ENCODE data around the gene TSPAN14.
"Not testable (repeated sequence)": the region's sequence is repeated elsewhere in the genome, so short reads cannot be mapped to it uniquely, and the experiment has no call there.

TSPAN14 gene

GRCh38 chr10:80472234-80473095 is 18.4 kb downstream of the TSPAN14 start:
- no peak for DNase-seq

DNA sequence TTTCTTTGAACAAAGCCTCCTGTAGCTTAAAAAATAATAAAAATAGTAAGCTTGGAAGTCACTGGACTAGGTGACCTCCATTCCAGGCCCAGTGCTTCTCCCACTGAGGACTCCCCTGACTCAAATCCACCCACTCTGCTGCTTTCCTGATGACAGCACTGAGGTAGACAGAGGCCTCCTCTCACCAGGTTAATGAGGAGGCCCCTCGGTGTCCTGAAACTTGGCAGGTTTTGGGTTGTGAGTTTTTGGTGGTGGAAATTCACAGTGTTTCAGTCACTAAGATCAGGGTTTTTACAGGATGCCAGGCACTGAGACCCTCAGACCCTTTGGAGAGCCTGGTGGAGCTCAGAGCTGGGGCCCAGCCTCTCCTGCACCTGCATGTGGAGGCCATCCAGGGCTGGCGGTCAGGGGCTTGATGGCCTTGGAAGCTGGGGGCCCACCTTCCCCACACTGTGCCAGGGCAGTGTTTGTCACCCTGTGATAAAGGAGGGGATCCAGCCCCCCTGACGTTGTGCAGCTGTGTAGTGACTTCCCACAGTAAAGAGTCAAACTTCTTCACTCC is 19.1 kb downstream of the TSPAN14 start:
- no peak for DNase-seq

- no peak for DNase-seq
Measured at GRCh38 chr10:80473692-80474596, 19.8 kb downstream of the TSPAN14 start.

DNA sequence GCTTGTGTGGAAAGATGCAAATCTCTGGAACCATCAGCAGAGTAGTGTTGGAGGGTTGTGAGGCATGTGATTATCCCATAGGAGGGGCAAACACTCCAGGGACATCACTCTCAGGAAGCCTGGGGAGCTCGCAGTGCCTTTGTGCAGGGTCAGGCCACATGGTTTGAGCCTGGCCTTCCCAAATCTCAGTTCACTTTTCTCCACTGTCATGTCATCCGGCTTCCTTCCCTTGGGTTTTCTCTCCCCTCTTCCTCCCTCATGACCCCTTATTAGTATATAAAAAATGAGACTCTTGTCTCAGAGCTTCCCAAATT is 20.4 kb downstream of the TSPAN14 start:
- DNase-seq = no peak

- DNase-seq = no peak
Measured at GRCh38 chr10:80474941-80475340, 20.8 kb downstream of the TSPAN14 start.

GRCh38 chr10:80475641-80476040 is 21.5 kb downstream of the TSPAN14 start:
- DNase-seq = not testable (repeated sequence)

- DNase-seq = no peak
Measured at GRCh38 chr10:80476685-80477084, 22.6 kb downstream of the TSPAN14 start.

- DNase-seq = no peak
Measured at GRCh38 chr10:80477813-80478212, 23.7 kb downstream of the TSPAN14 start.

GRCh38 chr10:80480373-80480772 is 26.3 kb downstream of the TSPAN14 start:
- not testable (repeated sequence) for DNase-seq

DNA sequence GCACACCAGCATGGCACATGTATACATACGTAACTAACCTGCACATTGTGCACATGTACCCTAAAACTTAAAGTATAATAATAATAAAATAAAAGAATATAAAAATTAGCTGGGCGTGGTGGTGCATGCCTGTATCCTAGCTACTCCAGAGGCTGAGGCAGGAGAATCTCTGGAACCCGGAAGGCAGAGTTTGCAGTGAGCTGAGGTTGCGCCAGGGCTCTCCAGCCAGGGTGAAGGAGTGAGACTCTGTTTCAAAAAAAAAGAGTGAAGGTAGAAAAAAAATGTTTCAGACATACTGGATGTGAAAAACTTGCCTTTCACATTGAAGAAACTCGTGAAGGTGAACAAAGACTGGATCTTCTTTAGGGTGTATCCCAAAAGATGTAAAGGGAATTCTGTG is 26.7 kb downstream of the TSPAN14 start:
- no peak for DNase-seq

DNA sequence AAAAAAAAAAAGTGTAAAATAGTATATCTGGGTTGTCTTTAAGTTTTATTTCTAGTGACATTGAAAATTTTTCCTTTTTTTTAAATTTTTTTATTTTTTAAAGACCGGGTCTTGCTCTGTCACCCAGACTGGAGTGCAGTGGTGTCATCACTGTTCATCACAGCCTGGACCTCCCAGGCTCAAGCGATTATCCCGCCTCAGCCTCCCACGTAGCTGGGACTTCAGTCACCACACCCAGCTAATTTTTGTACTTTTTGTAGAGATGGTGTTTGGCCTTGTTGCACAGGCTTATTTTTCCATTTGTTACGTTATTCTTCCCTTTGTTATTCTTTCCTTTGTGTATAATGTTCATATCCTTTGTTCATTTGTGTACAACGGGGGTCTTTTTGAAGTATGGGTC is 30.1 kb downstream of the TSPAN14 start:
- no peak for DNase-seq

- no peak for DNase-seq
Measured at GRCh38 chr10:80484676-80485075, 30.6 kb downstream of the TSPAN14 start.

DNA sequence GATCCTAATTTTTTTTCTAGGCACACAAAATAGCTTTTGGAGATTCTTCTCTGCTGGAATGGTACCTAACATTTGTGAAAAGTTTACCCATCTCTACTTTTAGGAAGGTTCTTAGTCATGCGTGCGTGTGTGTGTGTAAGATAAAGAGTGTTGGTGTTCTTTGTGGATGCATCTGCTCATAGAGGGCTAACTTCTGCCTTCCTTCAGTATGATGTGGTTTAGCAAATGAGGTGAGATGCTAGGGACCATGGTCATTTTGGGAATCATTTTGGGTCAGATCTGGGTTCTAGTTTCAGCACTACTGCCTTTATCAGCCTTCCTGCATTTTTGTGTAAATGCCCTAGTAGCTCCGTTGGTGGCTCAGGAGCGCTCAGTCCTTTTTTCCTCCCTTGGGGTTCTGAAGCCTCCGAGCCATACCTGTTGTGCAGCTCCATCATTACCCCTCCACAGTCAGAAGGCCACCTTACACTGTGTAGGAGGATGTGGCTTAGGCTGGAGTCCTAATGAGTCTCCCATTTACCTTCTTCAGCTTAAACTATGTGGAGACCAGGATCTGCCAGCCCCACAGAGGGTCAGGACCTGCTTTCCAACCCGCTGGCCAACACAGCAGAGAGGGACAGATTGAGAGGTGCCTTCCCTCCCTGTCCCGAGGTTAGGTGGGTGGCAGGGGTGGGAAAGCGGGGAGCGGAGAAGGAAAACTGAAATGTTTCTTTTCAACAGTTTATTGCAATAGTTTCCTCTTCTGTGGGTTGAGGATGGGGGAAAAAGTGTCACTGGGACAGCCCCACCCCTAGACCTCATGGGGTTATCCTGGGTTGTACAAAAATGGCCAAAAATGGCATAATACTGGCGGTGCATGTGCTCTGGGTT is 31.2 kb downstream of the TSPAN14 start:
- no peak for DNase-seq

DNA sequence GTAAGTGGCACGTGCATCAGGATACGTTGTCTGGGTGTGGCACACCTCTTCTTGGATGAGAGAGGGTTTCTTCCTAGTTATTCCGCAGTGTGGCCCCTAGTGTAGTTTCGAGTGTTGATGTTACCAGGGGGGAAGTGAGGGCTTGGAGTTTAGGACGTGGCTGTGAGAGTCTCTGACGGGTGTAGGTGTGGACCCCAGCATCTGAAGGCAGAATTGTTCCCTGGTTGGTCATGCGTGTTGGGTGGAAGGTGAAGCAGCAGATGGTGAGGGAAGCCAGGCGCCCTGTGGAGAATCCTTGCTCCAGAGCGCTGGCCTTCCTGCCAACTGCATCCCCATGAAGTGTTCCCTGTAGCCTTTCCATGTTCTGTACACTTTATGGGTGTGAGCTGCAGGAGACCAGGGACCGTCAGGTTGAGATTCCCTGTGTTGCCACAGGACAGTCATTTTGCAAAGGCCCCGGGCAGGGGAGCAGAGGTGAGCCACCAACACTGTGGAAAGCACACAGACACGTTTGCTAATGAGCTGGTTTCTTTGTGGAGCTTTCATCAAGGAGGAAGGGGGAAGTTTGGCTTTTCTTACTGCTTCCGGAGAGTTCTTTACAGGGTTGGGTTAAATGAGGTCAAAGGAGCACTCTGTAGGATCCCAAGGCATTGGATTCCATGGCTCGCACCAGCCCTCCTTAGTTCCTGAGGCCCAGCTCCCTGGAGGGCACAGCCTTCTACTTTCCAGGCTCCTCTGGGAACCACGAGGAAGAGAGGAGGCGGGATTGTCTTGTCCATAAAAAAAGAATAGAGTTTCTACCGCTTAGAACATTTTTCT is 32.0 kb downstream of the TSPAN14 start:
- DNase-seq = no peak

DNA sequence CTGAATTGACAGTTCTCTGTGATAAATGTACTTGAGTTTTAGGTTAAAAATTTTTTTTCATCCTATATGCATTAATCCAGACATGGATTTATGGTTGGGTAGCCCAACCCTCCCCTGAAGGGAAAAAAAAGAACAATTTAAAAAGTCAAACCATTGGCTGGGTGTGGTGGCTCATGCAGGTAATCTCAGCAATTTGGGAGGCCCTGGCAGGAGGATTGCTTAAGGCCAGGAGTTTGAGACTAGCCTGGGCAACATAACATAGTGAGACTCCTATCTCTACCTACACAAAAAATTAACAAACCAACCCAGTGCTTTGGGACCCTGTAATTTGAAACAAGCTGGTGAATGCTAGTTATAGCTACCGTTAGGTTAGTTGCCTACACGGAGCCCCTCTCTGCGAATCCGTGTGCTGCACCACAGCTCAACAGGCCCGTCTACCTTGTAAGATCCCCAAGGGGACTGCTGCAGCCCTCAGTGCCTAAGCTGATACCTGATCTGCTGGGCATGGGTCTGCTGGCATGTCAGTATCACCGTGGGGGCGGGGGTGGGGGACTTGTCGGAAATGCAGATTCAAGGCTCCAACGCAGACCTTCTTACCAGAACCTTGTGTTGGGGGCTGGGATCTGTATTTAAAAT is 32.8 kb downstream of the TSPAN14 start:
- no peak for DNase-seq

- no peak for DNase-seq
Measured at GRCh38 chr10:80487421-80487785, 33.3 kb downstream of the TSPAN14 start.

GRCh38 chr10:80487791-80488538 is 33.9 kb downstream of the TSPAN14 start:
- DNase-seq = peak; percentile 60

DNA sequence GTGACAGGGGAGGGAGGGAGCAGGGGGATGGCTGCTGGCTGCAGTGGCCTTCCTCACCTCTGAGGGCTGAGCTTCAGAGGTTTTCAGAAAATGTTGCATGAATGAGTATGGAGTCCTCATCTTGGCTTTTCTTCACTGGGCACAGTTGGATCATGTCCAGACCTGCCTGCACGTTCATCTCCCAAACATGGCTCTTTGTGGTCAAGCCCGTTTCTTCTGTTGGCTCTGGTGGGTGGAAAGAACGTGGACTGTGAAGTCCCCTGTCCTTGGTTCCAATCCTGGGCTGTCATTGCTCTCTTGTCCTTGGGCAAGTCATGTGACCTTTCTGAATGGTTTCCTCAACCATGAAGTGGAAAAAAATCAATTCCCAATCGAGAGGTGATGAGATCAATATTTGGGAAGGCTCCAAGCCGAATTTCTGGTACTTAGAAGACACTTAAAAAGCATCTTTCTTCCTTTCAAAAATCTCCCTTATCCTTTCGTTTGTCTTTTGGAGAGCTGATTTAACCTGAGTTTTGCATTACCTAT is 34.5 kb downstream of the TSPAN14 start:
- no peak for DNase-seq

GRCh38 chr10:80489371-80490112 is 35.4 kb downstream of the TSPAN14 start:
- no peak for DNase-seq

Measured in CD4-positive, alpha-beta T cell treated with Interferon gamma for 1 hour (primary cell).